ENCODE results near the gene LYRM1.
"Not testable (repeated sequence)": the region's sequence is repeated elsewhere in the genome, so short reads cannot be mapped to it uniquely, and the experiment has no call there.

LYRM1 gene

GRCh38 chr16:20939611-20940010 lies 39.0 kb downstream of the LYRM1 start:
- TF ChIP-seq CTCF (IDR thresholded peaks at IDR 0.05; ENCODE audit: low read depth, low read length, missing control alignments), result no peak
- DNase-seq (ENCODE audit: extremely low read depth, low read depth), result no peak
- no peak overlapping the region for H3K4me3 ChIP-seq (replicated peaks; ENCODE audit: low read depth, low read length)

- TF ChIP-seq CTCF (IDR thresholded peaks at IDR 0.05; ENCODE audit: low read depth, low read length, missing control alignments), result no peak
- no peak overlapping the region for H3K4me3 ChIP-seq (replicated peaks; ENCODE audit: low read depth, low read length)
- no peak for DNase-seq (ENCODE audit: extremely low read depth, low read depth)
Observed at GRCh38 chr16:20940871-20941635, 40.5 kb downstream of the LYRM1 start.

GRCh38 chr16:20941636-20941926 lies 41.0 kb downstream of the LYRM1 start:
- no peak for TF ChIP-seq CTCF (IDR thresholded peaks at IDR 0.05; ENCODE audit: low read depth, low read length, missing control alignments)
- no peak overlapping the region for H3K4me3 ChIP-seq (replicated peaks; ENCODE audit: low read depth, low read length)
- no peak for DNase-seq (ENCODE audit: extremely low read depth, low read depth)

- no peak for DNase-seq (ENCODE audit: extremely low read depth, low read depth)
- no peak for TF ChIP-seq CTCF (IDR thresholded peaks at IDR 0.05; ENCODE audit: low read depth, low read length, missing control alignments)
- no peak overlapping the region for H3K4me3 ChIP-seq (replicated peaks; ENCODE audit: low read depth, low read length)
Observed at GRCh38 chr16:20942256-20942655, 41.7 kb downstream of the LYRM1 start.

- H3K4me3 ChIP-seq (replicated peaks; ENCODE audit: low read depth, low read length), result no peak overlapping the region
- no peak for TF ChIP-seq CTCF (IDR thresholded peaks at IDR 0.05; ENCODE audit: low read depth, low read length, missing control alignments)
- DNase-seq (ENCODE audit: extremely low read depth, low read depth), result no peak
Observed at GRCh38 chr16:20944861-20945574, 44.4 kb downstream of the LYRM1 start.

- not testable (repeated sequence) for H3K4me3 ChIP-seq (replicated peaks; ENCODE audit: low read depth, low read length); DNase-seq (ENCODE audit: extremely low read depth, low read depth)
Observed at GRCh38 chr16:20945575-20945875, 45.0 kb downstream of the LYRM1 start.

- no peak overlapping the region for H3K4me3 ChIP-seq (replicated peaks; ENCODE audit: low read depth, low read length)
- TF ChIP-seq CTCF (IDR thresholded peaks at IDR 0.05; ENCODE audit: low read depth, low read length, missing control alignments), result no peak
Observed at GRCh38 chr16:20946015-20946629, 45.6 kb downstream of the LYRM1 start.

More at GRCh38 chr16:20946015-20946629, 45.6 kb downstream of the LYRM1 start:
- DNase-seq (ENCODE audit: extremely low read depth, low read depth), result no peak

Measured in HFF-Myc (cell line).